CD14-positive monocyte (primary cell): ENCODE data around the gene XPO6. TPM values are rescaled to one million over a fixed set of nuclear protein-coding genes. Genes with fewer than 3 reads are reported as not detected.

Experiments
- DNase-seq, 3 donors: peaks; one replicate each; pipeline ENCODE4 v3.0.0-alpha.2; 2011 to 2022
- H2AFZ ChIP-seq: 2 replicates; pipeline ENCODE4 v1.6.0; 2012; ENCODE audit warnings: mild to moderate bottlenecking, low read depth, low read length, inconsistent platforms; ENCODE audit not compliant: insufficient read depth, poor library complexity, severe bottlenecking
- H3K27ac ChIP-seq, 2 donors: 1 replicate in 1 of 2; 2 replicates in 1 of 2; pipeline ENCODE4 v1.5.1; 2012 to 2013; ENCODE audit warnings: low read length in 2 of 2, control low read depth in 1 of 2, inconsistent platforms in 1 of 2, low read depth in 1 of 2, mild to moderate bottlenecking in 1 of 2
- H3K27me3 ChIP-seq, 2 donors: one replicate each; pipeline versions ENCODE4 v1.6.0 to v1.6.1; 2011 to 2013; ENCODE audit warnings: low read length in 2 of 2; ENCODE audit not compliant: control insufficient read depth in 2 of 2, insufficient read depth in 2 of 2
- H3K36me3 ChIP-seq, 2 donors: replicated peaks in 1 of 2; 1 replicate in 1 of 2; 2 replicates in 1 of 2; pipeline versions ENCODE4 v1.5.1 to v1.6.1; 2012 to 2013; ENCODE audit warnings: low read length in 2 of 2, control low read depth in 1 of 2, inconsistent platforms in 1 of 2, mild to moderate bottlenecking in 1 of 2; ENCODE audit not compliant: insufficient read depth in 2 of 2, control insufficient read depth in 1 of 2
- H3K4me1 ChIP-seq, 2 donors: 1 replicate in 1 of 2; 2 replicates in 1 of 2; pipeline versions ENCODE4 v1.5.1 to v1.6.1; 2012 to 2013; ENCODE audit warnings: low read length in 2 of 2, control low read depth in 1 of 2, inconsistent platforms in 1 of 2, mild to moderate bottlenecking in 1 of 2, moderate library complexity in 1 of 2; ENCODE audit not compliant: insufficient read depth in 2 of 2, control insufficient read depth in 1 of 2
- H3K4me2 ChIP-seq: replicated peaks from 2 replicates; pipeline ENCODE3; 2012; ENCODE audit warnings: low read length, moderate library complexity, mild to moderate bottlenecking; ENCODE audit not compliant: poor library complexity, severe bottlenecking; ENCODE audit errors: extremely low read depth
- H3K4me3 ChIP-seq, 3 experiments: fragments of 200-600 bp in 1 of 3; sonication (generic) in 1 of 3; replicated peaks in 1 of 3; 1 replicate in 2 of 3; 2 replicates in 1 of 3; pipeline ENCODE4 v1.5.1; 2011 to 2013; ENCODE audit warnings: low read length in 3 of 3, mild to moderate bottlenecking in 3 of 3, control low read depth in 2 of 3, low read depth in 2 of 3, inconsistent platforms in 1 of 3, moderate library complexity in 1 of 3
- H3K79me2 ChIP-seq: 2 replicates; pipeline ENCODE4 v1.6.0; 2012; ENCODE audit warnings: mild to moderate bottlenecking, control low read depth, inconsistent platforms, low read length, moderate library complexity; ENCODE audit not compliant: insufficient read depth
- H3K9ac ChIP-seq: 2 replicates; pipeline ENCODE4 v1.6.0; 2017; ENCODE audit warnings: low read length, mild to moderate bottlenecking; ENCODE audit not compliant: insufficient read depth, poor library complexity, severe bottlenecking
- H3K9me3 ChIP-seq, 2 donors: replicated peaks in 1 of 2; 1 replicate in 1 of 2; 2 replicates in 1 of 2; pipeline versions ENCODE4 v1.5.1 to v1.6.1; 2012 to 2013; ENCODE audit warnings: low read length in 2 of 2, control low read depth in 1 of 2; ENCODE audit not compliant: control insufficient read depth in 1 of 2, insufficient read depth in 1 of 2
- H4K20me1 ChIP-seq: 2 replicates; pipeline ENCODE4 v1.6.0; 2012; ENCODE audit warnings: mild to moderate bottlenecking, low read length, control low read depth, moderate library complexity; ENCODE audit not compliant: insufficient read depth
- H3K27ac Mint-ChIP-seq, 7 donors: one replicate each; pipeline ENCODE4 v1.8.0; 2020; ENCODE audit warnings: mild to moderate bottlenecking in 7 of 7, mixed read lengths in 7 of 7, moderate library complexity in 6 of 7, inconsistent platforms in 2 of 7
- H3K27me3 Mint-ChIP-seq, 3 donors: one replicate each; pipeline ENCODE4 v1.8.0; 2021 to 2022; ENCODE audit warnings: low read depth in 3 of 3, mild to moderate bottlenecking in 3 of 3, mixed read lengths in 3 of 3, moderate library complexity in 3 of 3, inconsistent platforms in 1 of 3
- H3K36me3 Mint-ChIP-seq, 2 donors: one replicate each; pipeline ENCODE4 v1.8.0; 2020; ENCODE audit warnings: mixed read lengths in 2 of 2, inconsistent platforms in 1 of 2, mild to moderate bottlenecking in 1 of 2
- H3K4me1 Mint-ChIP-seq: one replicate; pipeline ENCODE4 v1.8.0; 2020; ENCODE audit warnings: mild to moderate bottlenecking, mixed read lengths
- H3K4me3 Mint-ChIP-seq, 2 donors: one replicate each; pipeline ENCODE4 v1.8.0; 2020; ENCODE audit warnings: mild to moderate bottlenecking in 2 of 2, mixed read lengths in 2 of 2, moderate library complexity in 1 of 2
- H3K9me3 Mint-ChIP-seq, 7 donors: one replicate each; pipeline ENCODE4 v1.8.0; 2020 to 2022; ENCODE audit warnings: mixed read lengths in 7 of 7, mild to moderate bottlenecking in 6 of 7, moderate library complexity in 6 of 7, inconsistent platforms in 2 of 7
- WGBS: methylation state at CpG from one replicate; pipeline ENCODE4 v1.1.5; 2013; ENCODE audit warnings: missing lambda C conversion rate; ENCODE audit not compliant: insufficient coverage; 5-methylcytosine and 5-hydroxymethylcytosine counted together
- intact Hi-C, 2 donors: fragments of 100-400 bp; cut with micrococcal nuclease; formaldehyde crosslinking; loops; one replicate each; pipeline versions ENCODE4 v1.15.0 to v1.15.1; 2023
- polyA plus RNA-seq, 3 donors: library from polyadenylated mRNA; depleted of rRNA in 1 of 3; unstranded in 2 of 3; stranded (reverse) in 1 of 3; fragments of 300-500 nt in 2 of 3; fragments of >200 nt in 1 of 3; fragmentation: Illumina TruSeq in 2 of 3; gene quantifications; 1 replicate in 2 of 3; 2 replicates in 1 of 3; pipeline ENCODE4 v1.2.3, GENCODE V29; 2012 to 2021
- TF ChIP-seq, protein P1 (sequence below): fragments of 200-600 bp; IDR thresholded peaks from one replicate; pipeline ENCODE4 v1.8.0; 2022; ENCODE audit warnings: antibody characterized with exemption, mild to moderate bottlenecking

XPO6 gene
- polyA plus RNA-seq, 3 donors = 35.7 to 166 (median 38.3) TPM

GRCh38 chr16:28219282-28219681 lies 7.5 kb upstream of the XPO6 start:
- H2AFZ ChIP-seq = no peak overlapping the region
- H3K4me3 Mint-ChIP-seq = no peak overlapping the region
- intact Hi-C loops = no loop called here

GRCh38 chr16:28218109-28218508 lies 6.3 kb upstream of the XPO6 start:
- no peaks in the 10 kb centered on the region for H4K20me1 ChIP-seq
- intact Hi-C loops = no loop called here
- no peaks in the 10 kb centered on the region for H3K36me3 Mint-ChIP-seq
- no peak overlapping the region for H2AFZ ChIP-seq
- H3K27ac ChIP-seq = no peak overlapping the region
- H3K27ac Mint-ChIP-seq = no peak overlapping the region
- peaks cover 0 to 2% (median 2%) of the 10 kb centered on the region in 3 donors for H3K27me3 Mint-ChIP-seq
- TF ChIP-seq, protein P1, sequence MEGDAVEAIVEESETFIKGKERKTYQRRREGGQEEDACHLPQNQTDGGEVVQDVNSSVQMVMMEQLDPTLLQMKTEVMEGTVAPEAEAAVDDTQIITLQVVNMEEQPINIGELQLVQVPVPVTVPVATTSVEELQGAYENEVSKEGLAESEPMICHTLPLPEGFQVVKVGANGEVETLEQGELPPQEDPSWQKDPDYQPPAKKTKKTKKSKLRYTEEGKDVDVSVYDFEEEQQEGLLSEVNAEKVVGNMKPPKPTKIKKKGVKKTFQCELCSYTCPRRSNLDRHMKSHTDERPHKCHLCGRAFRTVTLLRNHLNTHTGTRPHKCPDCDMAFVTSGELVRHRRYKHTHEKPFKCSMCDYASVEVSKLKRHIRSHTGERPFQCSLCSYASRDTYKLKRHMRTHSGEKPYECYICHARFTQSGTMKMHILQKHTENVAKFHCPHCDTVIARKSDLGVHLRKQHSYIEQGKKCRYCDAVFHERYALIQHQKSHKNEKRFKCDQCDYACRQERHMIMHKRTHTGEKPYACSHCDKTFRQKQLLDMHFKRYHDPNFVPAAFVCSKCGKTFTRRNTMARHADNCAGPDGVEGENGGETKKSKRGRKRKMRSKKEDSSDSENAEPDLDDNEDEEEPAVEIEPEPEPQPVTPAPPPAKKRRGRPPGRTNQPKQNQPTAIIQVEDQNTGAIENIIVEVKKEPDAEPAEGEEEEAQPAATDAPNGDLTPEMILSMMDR = peak; percentile 73
- no peaks in the 10 kb centered on the region for H3K4me1 ChIP-seq
- peak; percentile 50 to 66 (median 55) for DNase-seq
- H3K9me3 Mint-ChIP-seq = no peaks in the 10 kb centered on the region
- no peaks in the 10 kb centered on the region for H3K36me3 ChIP-seq
- H3K4me1 Mint-ChIP-seq = no peaks in the 10 kb centered on the region
- no peak overlapping the region for H3K4me3 Mint-ChIP-seq
- H3K9me3 ChIP-seq = no peaks in the 10 kb centered on the region
- no CpG with 5 or more reads among the region's 4 CpGs for WGBS
- no peaks in the 10 kb centered on the region for H3K27me3 ChIP-seq
- no peak overlapping the region for H3K4me3 ChIP-seq
- no peak overlapping the region for H3K9ac ChIP-seq
- no peaks in the 10 kb centered on the region for H3K79me2 ChIP-seq
- H3K4me2 ChIP-seq = no peak overlapping the region

More at GRCh38 chr16:28219282-28219681, 7.5 kb upstream of the XPO6 start:
- Histone ChIP-seq H3K4me2 (no peak overlapping the region), H3K36me3 (no peaks in the 10 kb centered on the region), H3K4me1 (peaks cover 0 to 8% of the 10 kb centered on the region in 2 donors), H4K20me1 (no peaks in the 10 kb centered on the region), H3K9me3 (no peaks in the 10 kb centered on the region), H3K79me2 (no peaks in the 10 kb centered on the region), H3K9ac (no peak overlapping the region), H3K27me3 (no peaks in the 10 kb centered on the region), H3K27ac (no peak overlapping the region), H3K4me3 (no peak overlapping the region)
- H3K36me3 Mint-ChIP-seq = no peaks in the 10 kb centered on the region
- no peaks in the 10 kb centered on the region for H3K9me3 Mint-ChIP-seq
- TF ChIP-seq, protein P1 = no peak
- peaks cover 1 to 2% (median 2%) of the 10 kb centered on the region in 3 donors for H3K27me3 Mint-ChIP-seq
- DNase-seq = no peak
- H3K4me1 Mint-ChIP-seq = peaks cover 8% of the 10 kb centered on the region
- 88% methylated on average over 5 of the region's 5 CpGs for WGBS
- peak overlapping the region in 1 of 7 donors; percentile 39 for H3K27ac Mint-ChIP-seq
